ENCODE data around the gene GRIK3. TPM values are rescaled to one million over a fixed set of nuclear protein-coding genes. Genes with fewer than 3 reads are reported as not detected.

Gene GRIK3
- total and polyA plus RNA-seq, 4 donors = 0.03 to 0.08 (median 0.05) TPM; not detected in 1

DNA sequence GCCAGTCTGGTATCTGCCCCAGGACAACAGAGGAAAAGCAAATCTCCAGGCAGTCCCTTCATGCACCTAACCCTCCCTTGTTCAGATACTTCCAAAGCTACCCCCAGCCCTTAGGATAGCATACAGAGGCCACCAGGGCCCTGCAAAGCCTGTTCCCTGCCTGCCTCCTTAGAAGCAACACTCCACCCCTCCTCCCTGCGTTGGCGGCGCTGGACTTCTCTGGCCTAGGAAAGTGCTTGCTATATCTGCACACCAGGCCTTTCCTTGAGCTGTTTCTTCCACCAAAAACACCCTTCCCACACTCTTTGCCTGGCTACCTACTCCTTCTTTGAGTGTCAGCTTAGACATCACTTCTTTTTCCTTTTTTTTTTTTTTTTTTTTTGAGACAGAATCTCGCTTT lies 61.3 kb downstream of the GRIK3 start:
- Histone ChIP-seq H3K27ac (ENCODE audit: low read depth in 1 of 2, low read length in 2 of 2) (no peak overlapping the region), H3K4me1 (ENCODE audit: control insufficient read depth in 4 of 4, insufficient read depth in 4 of 4, low read length in 3 of 4) (no peaks in the 10 kb centered on the region), H3K9me3 (ENCODE audit: control insufficient read depth in 4 of 4, low read length in 3 of 4) (peaks cover 1 to 7% (median 2%) of the 10 kb centered on the region in 4 donors), H3K36me3 (ENCODE audit: control insufficient read depth in 4 of 4, insufficient read depth in 3 of 4, low read depth in 1 of 4, low read length in 3 of 4) (no peaks in the 10 kb centered on the region), H3K9ac (ENCODE audit: low read depth in 1 of 2, low read length in 2 of 2) (no peak overlapping the region), H3K27me3 (ENCODE audit: control insufficient read depth in 4 of 4, insufficient read depth in 4 of 4, low read length in 3 of 4) (peaks cover 0 to 3% (median 0%) of the 10 kb centered on the region in 4 donors), H3K4me3 (ENCODE audit: low read depth in 1 of 3, low read length in 3 of 3) (no peak overlapping the region)
- WGBS = 89% methylated on average over 4 of the region's 4 CpGs
- no peak for DNase-seq (ENCODE audit: low spot score)
- no peak for TF ChIP-seq HNF4G (IDR thresholded peaks at IDR 0.05)
- no peak for TF ChIP-seq YY1 (IDR thresholded peaks at IDR 0.05)
- no peak for TF ChIP-seq SP1 (IDR thresholded peaks at IDR 0.05)
- no peak for TF ChIP-seq JUND (IDR thresholded peaks at IDR 0.05)

GRCh38 chr1:36971852-36972618 lies 62.3 kb downstream of the GRIK3 start:
- no peak for DNase-seq (ENCODE audit: low spot score)
- Histone ChIP-seq H3K27ac (ENCODE audit: low read depth in 1 of 2, low read length in 2 of 2) (no peak overlapping the region), H3K4me3 (ENCODE audit: low read depth in 1 of 3, low read length in 3 of 3) (no peak overlapping the region), H3K4me1 (ENCODE audit: control insufficient read depth in 4 of 4, insufficient read depth in 4 of 4, low read length in 3 of 4) (no peaks in the 10 kb centered on the region), H3K9ac (ENCODE audit: low read depth in 1 of 2, low read length in 2 of 2) (no peak overlapping the region), H3K9me3 (ENCODE audit: control insufficient read depth in 4 of 4, low read length in 3 of 4) (no peaks in the 10 kb centered on the region), H3K27me3 (ENCODE audit: control insufficient read depth in 4 of 4, insufficient read depth in 4 of 4, low read length in 3 of 4) (no peaks in the 10 kb centered on the region), H3K36me3 (ENCODE audit: control insufficient read depth in 4 of 4, insufficient read depth in 3 of 4, low read depth in 1 of 4, low read length in 3 of 4) (no peaks in the 10 kb centered on the region)
- no peak for TF ChIP-seq SP1 (IDR thresholded peaks at IDR 0.05)
- TF ChIP-seq, protein P1, sequence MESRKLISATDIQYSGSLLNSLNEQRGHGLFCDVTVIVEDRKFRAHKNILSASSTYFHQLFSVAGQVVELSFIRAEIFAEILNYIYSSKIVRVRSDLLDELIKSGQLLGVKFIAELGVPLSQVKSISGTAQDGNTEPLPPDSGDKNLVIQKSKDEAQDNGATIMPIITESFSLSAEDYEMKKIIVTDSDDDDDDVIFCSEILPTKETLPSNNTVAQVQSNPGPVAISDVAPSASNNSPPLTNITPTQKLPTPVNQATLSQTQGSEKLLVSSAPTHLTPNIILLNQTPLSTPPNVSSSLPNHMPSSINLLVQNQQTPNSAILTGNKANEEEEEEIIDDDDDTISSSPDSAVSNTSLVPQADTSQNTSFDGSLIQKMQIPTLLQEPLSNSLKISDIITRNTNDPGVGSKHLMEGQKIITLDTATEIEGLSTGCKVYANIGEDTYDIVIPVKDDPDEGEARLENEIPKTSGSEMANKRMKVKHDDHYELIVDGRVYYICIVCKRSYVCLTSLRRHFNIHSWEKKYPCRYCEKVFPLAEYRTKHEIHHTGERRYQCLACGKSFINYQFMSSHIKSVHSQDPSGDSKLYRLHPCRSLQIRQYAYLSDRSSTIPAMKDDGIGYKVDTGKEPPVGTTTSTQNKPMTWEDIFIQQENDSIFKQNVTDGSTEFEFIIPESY (IDR thresholded peaks at IDR 0.05) = no peak
- no peak for TF ChIP-seq HNF4A (conservative IDR thresholded peaks at IDR 0.05)
- TF ChIP-seq FOXA2 (IDR thresholded peaks at IDR 0.05) = no peak
- no peak for TF ChIP-seq NR2F2 (IDR thresholded peaks at IDR 0.05)
- no peak for TF ChIP-seq EGR1 (IDR thresholded peaks at IDR 0.05; ENCODE audit: low read depth in 2 of 2)
- TF ChIP-seq, protein P2, sequence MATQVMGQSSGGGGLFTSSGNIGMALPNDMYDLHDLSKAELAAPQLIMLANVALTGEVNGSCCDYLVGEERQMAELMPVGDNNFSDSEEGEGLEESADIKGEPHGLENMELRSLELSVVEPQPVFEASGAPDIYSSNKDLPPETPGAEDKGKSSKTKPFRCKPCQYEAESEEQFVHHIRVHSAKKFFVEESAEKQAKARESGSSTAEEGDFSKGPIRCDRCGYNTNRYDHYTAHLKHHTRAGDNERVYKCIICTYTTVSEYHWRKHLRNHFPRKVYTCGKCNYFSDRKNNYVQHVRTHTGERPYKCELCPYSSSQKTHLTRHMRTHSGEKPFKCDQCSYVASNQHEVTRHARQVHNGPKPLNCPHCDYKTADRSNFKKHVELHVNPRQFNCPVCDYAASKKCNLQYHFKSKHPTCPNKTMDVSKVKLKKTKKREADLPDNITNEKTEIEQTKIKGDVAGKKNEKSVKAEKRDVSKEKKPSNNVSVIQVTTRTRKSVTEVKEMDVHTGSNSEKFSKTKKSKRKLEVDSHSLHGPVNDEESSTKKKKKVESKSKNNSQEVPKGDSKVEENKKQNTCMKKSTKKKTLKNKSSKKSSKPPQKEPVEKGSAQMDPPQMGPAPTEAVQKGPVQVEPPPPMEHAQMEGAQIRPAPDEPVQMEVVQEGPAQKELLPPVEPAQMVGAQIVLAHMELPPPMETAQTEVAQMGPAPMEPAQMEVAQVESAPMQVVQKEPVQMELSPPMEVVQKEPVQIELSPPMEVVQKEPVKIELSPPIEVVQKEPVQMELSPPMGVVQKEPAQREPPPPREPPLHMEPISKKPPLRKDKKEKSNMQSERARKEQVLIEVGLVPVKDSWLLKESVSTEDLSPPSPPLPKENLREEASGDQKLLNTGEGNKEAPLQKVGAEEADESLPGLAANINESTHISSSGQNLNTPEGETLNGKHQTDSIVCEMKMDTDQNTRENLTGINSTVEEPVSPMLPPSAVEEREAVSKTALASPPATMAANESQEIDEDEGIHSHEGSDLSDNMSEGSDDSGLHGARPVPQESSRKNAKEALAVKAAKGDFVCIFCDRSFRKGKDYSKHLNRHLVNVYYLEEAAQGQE (IDR thresholded peaks at IDR 0.05) = no peak
- no peak for TF ChIP-seq MAX (IDR thresholded peaks at IDR 0.05)
- no peak for TF ChIP-seq YY1 (IDR thresholded peaks at IDR 0.05)
- TF ChIP-seq, protein P3, sequence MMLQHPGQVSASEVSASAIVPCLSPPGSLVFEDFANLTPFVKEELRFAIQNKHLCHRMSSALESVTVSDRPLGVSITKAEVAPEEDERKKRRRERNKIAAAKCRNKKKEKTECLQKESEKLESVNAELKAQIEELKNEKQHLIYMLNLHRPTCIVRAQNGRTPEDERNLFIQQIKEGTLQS (IDR thresholded peaks at IDR 0.05) = no peak
- TF ChIP-seq JUND (IDR thresholded peaks at IDR 0.05) = no peak
- TF ChIP-seq HNF4G (IDR thresholded peaks at IDR 0.05) = no peak
- TF ChIP-seq FOXA1 (IDR thresholded peaks at IDR 0.05) = no peak
- no peak for TF ChIP-seq RAD21 (IDR thresholded peaks at IDR 0.05)
- no peak for TF ChIP-seq RXRA (IDR thresholded peaks at IDR 0.05)
- TF ChIP-seq TAF1 (conservative IDR thresholded peaks at IDR 0.05) = no peak
- TF ChIP-seq, protein P4, sequence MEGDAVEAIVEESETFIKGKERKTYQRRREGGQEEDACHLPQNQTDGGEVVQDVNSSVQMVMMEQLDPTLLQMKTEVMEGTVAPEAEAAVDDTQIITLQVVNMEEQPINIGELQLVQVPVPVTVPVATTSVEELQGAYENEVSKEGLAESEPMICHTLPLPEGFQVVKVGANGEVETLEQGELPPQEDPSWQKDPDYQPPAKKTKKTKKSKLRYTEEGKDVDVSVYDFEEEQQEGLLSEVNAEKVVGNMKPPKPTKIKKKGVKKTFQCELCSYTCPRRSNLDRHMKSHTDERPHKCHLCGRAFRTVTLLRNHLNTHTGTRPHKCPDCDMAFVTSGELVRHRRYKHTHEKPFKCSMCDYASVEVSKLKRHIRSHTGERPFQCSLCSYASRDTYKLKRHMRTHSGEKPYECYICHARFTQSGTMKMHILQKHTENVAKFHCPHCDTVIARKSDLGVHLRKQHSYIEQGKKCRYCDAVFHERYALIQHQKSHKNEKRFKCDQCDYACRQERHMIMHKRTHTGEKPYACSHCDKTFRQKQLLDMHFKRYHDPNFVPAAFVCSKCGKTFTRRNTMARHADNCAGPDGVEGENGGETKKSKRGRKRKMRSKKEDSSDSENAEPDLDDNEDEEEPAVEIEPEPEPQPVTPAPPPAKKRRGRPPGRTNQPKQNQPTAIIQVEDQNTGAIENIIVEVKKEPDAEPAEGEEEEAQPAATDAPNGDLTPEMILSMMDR (IDR thresholded peaks at IDR 0.05; ENCODE audit: low read depth, low read length, missing input control) = no peak
- no peak for TF ChIP-seq GABPA (IDR thresholded peaks at IDR 0.05 in 1 of 2, conservative IDR thresholded peaks at IDR 0.05 in 1 of 2)
- 64% methylated on average over 14 of the region's 14 CpGs for WGBS

Measured in liver (tissue), 9 donors.